ENCODE measurements around the gene SIKE1. TPM values are rescaled to one million over a fixed set of nuclear protein-coding genes. Genes with fewer than 3 reads are reported as not detected.
"Not testable (repeated sequence)": the region's sequence is repeated elsewhere in the genome, so short reads cannot be mapped to it uniquely, and the experiment has no call there.

SIKE1 gene
- total and polyA plus RNA-seq, 7 experiments from 2014 or later: 32.7 to 69.4 (median 50.7) TPM

DNA sequence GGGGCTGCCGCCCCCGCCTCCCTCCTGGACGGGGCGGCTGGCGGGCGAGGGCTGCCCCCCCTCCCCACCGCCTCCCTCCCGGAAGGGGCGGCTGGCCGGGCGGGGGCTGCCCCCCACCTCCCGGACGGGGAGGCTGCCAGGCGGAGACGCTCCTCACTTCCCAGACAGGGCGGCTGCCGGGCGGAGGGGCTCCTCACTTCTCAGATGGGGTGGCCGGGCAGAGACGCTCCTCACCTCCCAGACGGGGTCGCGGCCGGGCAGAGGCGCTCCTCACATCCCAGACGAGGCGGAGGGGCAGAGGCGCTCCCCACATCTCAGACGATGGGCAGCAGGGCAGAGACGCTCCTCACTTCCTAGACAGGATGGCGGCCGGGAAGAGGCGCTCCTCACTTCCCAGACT, 24.0 kb upstream of the SIKE1 start:
- H3K9me3 Mint-ChIP-seq; POLR2A ChIA-PET; H3K4me3 ChIP-seq (ENCODE audit: low read length); H3K27me3 ChIP-seq (ENCODE audit: control insufficient read depth in 2 of 2, insufficient read depth in 2 of 2, low read length in 2 of 2); ATAC-seq; H3K27ac Mint-ChIP-seq; intact Hi-C loops (cut with micrococcal nuclease); H3K36me3 ChIP-seq (ENCODE audit: control insufficient read depth in 2 of 3, insufficient read depth in 3 of 3, low read length in 3 of 3); DNase-seq; H3K36me3 Mint-ChIP-seq; H3K4me3 Mint-ChIP-seq; H3K27ac ChIP-seq (ENCODE audit: low read depth, low read length); H3K4me1 Mint-ChIP-seq; CTCF ChIA-PET; H3K4me1 ChIP-seq (ENCODE audit: control insufficient read depth in 2 of 2, insufficient read depth in 2 of 2, low read length in 2 of 2); H3K9me3 ChIP-seq (ENCODE audit: control insufficient read depth in 2 of 3, low read length in 3 of 3): not testable (repeated sequence)
- peaks cover 5 to 30% (median 20%) of the 10 kb centered on the region in 5 donors for H3K27me3 Mint-ChIP-seq

DNA sequence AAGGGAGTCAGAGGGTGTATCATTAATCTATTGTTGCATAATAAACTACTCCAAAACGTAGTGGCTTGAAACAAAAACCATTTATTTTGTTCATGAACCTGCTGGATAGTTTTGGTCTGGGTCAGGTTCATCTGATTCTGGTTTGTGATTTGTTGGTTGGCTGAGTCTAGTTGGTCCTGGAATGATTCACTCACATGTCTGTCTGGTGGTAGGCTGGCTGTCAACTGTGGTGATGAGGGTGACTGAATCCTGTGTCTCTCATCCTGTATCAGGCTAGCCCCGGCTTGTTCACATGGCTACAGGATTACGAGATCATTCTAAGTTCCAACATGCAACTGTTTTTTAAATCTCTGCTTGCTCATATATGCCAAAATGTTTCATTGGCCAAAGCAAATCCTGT, 22.5 kb upstream of the SIKE1 start:
- Histone ChIP-seq H3K36me3 (ENCODE audit: control insufficient read depth in 2 of 3, insufficient read depth in 3 of 3, low read length in 3 of 3) (no peaks in the 10 kb centered on the region), H3K4me3 (ENCODE audit: low read length) (no peak overlapping the region), H3K9me3 (ENCODE audit: control insufficient read depth in 2 of 3, low read length in 3 of 3) (no peaks in the 10 kb centered on the region), H3K27me3 (ENCODE audit: control insufficient read depth in 2 of 2, insufficient read depth in 2 of 2, low read length in 2 of 2) (no peaks in the 10 kb centered on the region), H3K4me1 (ENCODE audit: control insufficient read depth in 2 of 2, insufficient read depth in 2 of 2, low read length in 2 of 2) (no peaks in the 10 kb centered on the region), H3K27ac (ENCODE audit: low read depth, low read length) (no peak overlapping the region)
- peaks cover 0 to 7% (median 2%) of the 10 kb centered on the region in 11 donors for H3K9me3 Mint-ChIP-seq
- peaks cover 10 to 30% (median 20%) of the 10 kb centered on the region in 5 donors for H3K27me3 Mint-ChIP-seq
- DNase-seq (no peak), ATAC-seq (no peak)
- H3K4me3 Mint-ChIP-seq: no peak overlapping the region
- H3K36me3 Mint-ChIP-seq: no peaks in the 10 kb centered on the region
- no peak overlapping the region for H3K27ac Mint-ChIP-seq
- no peaks in the 10 kb centered on the region for H3K4me1 Mint-ChIP-seq
- intact Hi-C loops (cut with micrococcal nuclease): no loop called here
- CTCF ChIA-PET: no interaction called here
- POLR2A ChIA-PET: no interaction called here

DNA sequence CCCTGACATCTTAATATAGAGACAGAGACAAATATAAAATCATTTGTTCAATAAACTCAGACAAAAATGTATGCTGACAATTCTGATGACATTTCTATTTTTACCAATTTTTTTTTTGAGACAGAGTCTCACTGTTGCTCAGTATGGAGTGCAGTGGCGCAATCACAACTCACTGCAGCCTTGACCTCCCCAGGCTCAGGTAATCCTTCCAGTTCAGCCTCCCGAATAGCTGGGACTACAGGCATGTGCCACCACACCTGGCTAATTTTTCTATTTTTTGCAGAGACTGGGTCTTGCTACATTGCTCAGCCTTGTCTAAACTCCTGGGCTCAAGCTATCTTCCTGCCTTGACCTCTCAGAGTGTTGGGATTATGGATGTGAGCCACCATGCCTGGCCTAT, 13.6 kb upstream of the SIKE1 start:
- POLR2A ChIA-PET: no interaction called here

DNA sequence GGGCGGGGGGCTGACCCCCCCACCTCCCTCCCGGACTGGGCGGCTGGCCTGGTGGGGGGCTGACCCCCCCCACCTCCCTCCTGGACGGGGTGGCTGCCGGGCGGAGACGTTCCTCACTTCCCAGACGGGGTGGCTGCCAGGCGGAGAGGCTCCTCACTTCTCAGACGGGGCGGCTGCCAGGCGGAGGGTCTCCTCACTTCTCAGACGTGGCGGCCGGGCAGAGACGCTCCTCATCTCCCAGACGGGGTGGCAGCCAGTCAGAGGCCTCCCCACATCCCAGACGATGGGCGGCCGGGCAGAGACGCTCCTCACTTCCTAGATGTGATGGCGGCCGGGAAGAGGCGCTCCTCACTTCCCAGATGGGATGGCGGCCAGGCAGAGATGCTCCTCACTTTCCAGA, 10.1 kb upstream of the SIKE1 start:
- H3K36me3 ChIP-seq (ENCODE audit: control insufficient read depth in 2 of 3, insufficient read depth in 3 of 3, low read length in 3 of 3); H3K4me3 Mint-ChIP-seq; POLR2A ChIA-PET; CTCF ChIA-PET; DNase-seq; H3K27ac ChIP-seq (ENCODE audit: low read depth, low read length); H3K4me1 Mint-ChIP-seq; H3K9me3 ChIP-seq (ENCODE audit: control insufficient read depth in 2 of 3, low read length in 3 of 3); H3K27ac Mint-ChIP-seq; intact Hi-C loops (cut with micrococcal nuclease); H3K4me3 ChIP-seq (ENCODE audit: low read length); ATAC-seq; H3K27me3 ChIP-seq (ENCODE audit: control insufficient read depth in 2 of 2, insufficient read depth in 2 of 2, low read length in 2 of 2); H3K4me1 ChIP-seq (ENCODE audit: control insufficient read depth in 2 of 2, insufficient read depth in 2 of 2, low read length in 2 of 2): not testable (repeated sequence)
- H3K36me3 Mint-ChIP-seq: peaks cover 3 to 14% (median 6%) of the 10 kb centered on the region in 5 donors
- peaks cover 12 to 46% (median 32%) of the 10 kb centered on the region in 5 donors for H3K27me3 Mint-ChIP-seq
- H3K9me3 Mint-ChIP-seq: peaks cover 0 to 25% (median 17%) of the 10 kb centered on the region in 11 donors

More for the DNA sequence above, 13.6 kb upstream of the SIKE1 start:
- Mint-ChIP-seq H3K4me1 (peaks cover 0 to 1% (median 0%) of the 10 kb centered on the region in 7 donors), H3K4me3 (no peak overlapping the region), H3K27me3 (peaks cover 10 to 40% (median 37%) of the 10 kb centered on the region in 5 donors), H3K9me3 (peaks cover 0 to 3% (median 0%) of the 10 kb centered on the region in 11 donors), H3K36me3 (peaks cover 0 to 3% (median 0%) of the 10 kb centered on the region in 5 donors), H3K27ac (no peak overlapping the region)
- intact Hi-C loops (cut with micrococcal nuclease): no loop called here
- no peak overlapping the region for H3K4me3 ChIP-seq (ENCODE audit: low read length)
- no peaks in the 10 kb centered on the region for H3K27me3 ChIP-seq (ENCODE audit: control insufficient read depth in 2 of 2, insufficient read depth in 2 of 2, low read length in 2 of 2)
- CTCF ChIA-PET: no interaction called here
- H3K9me3 ChIP-seq (ENCODE audit: control insufficient read depth in 2 of 3, low read length in 3 of 3): no peaks in the 10 kb centered on the region
- no peaks in the 10 kb centered on the region for H3K4me1 ChIP-seq (ENCODE audit: control insufficient read depth in 2 of 2, insufficient read depth in 2 of 2, low read length in 2 of 2)
- H3K27ac ChIP-seq (ENCODE audit: low read depth, low read length): no peak overlapping the region
- no peak for DNase-seq
- H3K36me3 ChIP-seq (ENCODE audit: control insufficient read depth in 2 of 3, insufficient read depth in 3 of 3, low read length in 3 of 3): no peaks in the 10 kb centered on the region
- ATAC-seq: no peak

DNA sequence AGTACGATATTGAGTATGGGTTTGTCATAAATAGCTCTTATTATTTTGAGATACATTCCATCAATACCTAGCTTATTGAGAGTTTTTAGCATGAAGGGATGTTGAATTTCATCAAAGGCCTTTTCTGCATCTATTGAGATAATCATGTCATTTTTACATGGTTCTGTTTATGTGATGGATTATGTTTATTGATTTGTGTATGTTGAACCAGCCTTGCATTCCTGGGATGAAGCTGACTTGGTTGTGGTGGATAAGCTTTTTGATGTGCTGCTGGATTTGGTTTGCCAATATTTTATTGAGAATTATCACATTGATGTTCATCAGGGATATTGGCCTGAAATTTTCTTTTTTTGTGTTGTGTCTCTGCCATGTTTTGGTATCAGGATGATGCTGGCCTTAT, 6.0 kb upstream of the SIKE1 start:
- peaks cover 7 to 47% (median 18%) of the 10 kb centered on the region in 5 donors for H3K27me3 Mint-ChIP-seq
- CTCF ChIA-PET; H3K4me1 ChIP-seq (ENCODE audit: control insufficient read depth in 2 of 2, insufficient read depth in 2 of 2, low read length in 2 of 2); ATAC-seq; H3K27ac ChIP-seq (ENCODE audit: low read depth, low read length); H3K9me3 ChIP-seq (ENCODE audit: control insufficient read depth in 2 of 3, low read length in 3 of 3); H3K4me3 ChIP-seq (ENCODE audit: low read length); H3K4me3 Mint-ChIP-seq; H3K27me3 ChIP-seq (ENCODE audit: control insufficient read depth in 2 of 2, insufficient read depth in 2 of 2, low read length in 2 of 2); H3K4me1 Mint-ChIP-seq; DNase-seq; H3K36me3 ChIP-seq (ENCODE audit: control insufficient read depth in 2 of 3, insufficient read depth in 3 of 3, low read length in 3 of 3); H3K27ac Mint-ChIP-seq; intact Hi-C loops (cut with micrococcal nuclease); POLR2A ChIA-PET: not testable (repeated sequence)
- peaks cover 0 to 25% (median 17%) of the 10 kb centered on the region in 11 donors for H3K9me3 Mint-ChIP-seq
- H3K36me3 Mint-ChIP-seq: peaks cover 3 to 14% (median 6%) of the 10 kb centered on the region in 5 donors

DNA sequence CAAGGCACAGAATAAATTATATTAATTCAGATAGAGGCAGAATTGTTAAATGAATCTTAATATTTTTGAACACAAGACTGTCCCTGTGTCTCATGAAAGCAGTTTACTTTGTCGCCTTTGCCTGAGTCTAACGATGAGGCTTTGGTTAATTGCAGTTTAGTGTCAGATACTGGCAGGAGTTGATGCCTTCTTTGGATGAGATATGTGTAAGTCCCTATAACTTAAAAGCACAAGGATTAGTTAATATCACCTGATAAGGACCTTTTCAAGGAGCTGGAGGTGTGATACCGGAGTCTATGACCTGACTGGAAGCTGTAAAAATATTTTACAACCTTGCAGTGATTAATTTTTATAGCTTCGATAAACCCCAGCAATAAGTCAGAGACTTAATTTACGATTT, 2.0 kb upstream of the SIKE1 start:
- H3K27ac Mint-ChIP-seq: peak overlapping the region in 4 of 9 donors; percentile 38 to 100 (median 99)
- intact Hi-C loops (cut with micrococcal nuclease): loop anchor here in 1 of 2 donors (5.0 kb wide), 1 partner anchor 1825 kb away; the partner anchor contains the start of gene SLC16A1
- DNase-seq (no peak), ATAC-seq (no peak)
- ChIA-PET CTCF (no interaction called here), POLR2A (interaction anchor here (0.6 to 6.3 kb wide), 3 partner anchors 9 to 46 kb away, joined by 3 to 47 read pairs (median 3); partner anchors contain the start of gene CSDE1)
- peaks cover 19 to 37% (median 30%) of the 10 kb centered on the region in 7 donors for H3K4me1 Mint-ChIP-seq
- H3K4me1 ChIP-seq (ENCODE audit: control insufficient read depth in 2 of 2, insufficient read depth in 2 of 2, low read length in 2 of 2): peaks cover 0 to 8% of the 10 kb centered on the region in 2 donors
- no peak overlapping the region for H3K4me3 Mint-ChIP-seq
- peaks cover 0 to 17% (median 0%) of the 10 kb centered on the region in 3 experiments for H3K36me3 ChIP-seq (ENCODE audit: control insufficient read depth in 2 of 3, insufficient read depth in 3 of 3, low read length in 3 of 3)
- no peaks in the 10 kb centered on the region for H3K9me3 ChIP-seq (ENCODE audit: control insufficient read depth in 2 of 3, low read length in 3 of 3)
- H3K27me3 Mint-ChIP-seq: peaks cover 6 to 31% (median 8%) of the 10 kb centered on the region in 5 donors
- no peaks in the 10 kb centered on the region for H3K27me3 ChIP-seq (ENCODE audit: control insufficient read depth in 2 of 2, insufficient read depth in 2 of 2, low read length in 2 of 2)
- H3K4me3 ChIP-seq (ENCODE audit: low read length): no peak overlapping the region
- no peak overlapping the region for H3K27ac ChIP-seq (ENCODE audit: low read depth, low read length)
- H3K9me3 Mint-ChIP-seq: peaks cover 0 to 17% (median 14%) of the 10 kb centered on the region in 11 donors
- peaks cover 11 to 25% (median 14%) of the 10 kb centered on the region in 5 donors for H3K36me3 Mint-ChIP-seq

DNA sequence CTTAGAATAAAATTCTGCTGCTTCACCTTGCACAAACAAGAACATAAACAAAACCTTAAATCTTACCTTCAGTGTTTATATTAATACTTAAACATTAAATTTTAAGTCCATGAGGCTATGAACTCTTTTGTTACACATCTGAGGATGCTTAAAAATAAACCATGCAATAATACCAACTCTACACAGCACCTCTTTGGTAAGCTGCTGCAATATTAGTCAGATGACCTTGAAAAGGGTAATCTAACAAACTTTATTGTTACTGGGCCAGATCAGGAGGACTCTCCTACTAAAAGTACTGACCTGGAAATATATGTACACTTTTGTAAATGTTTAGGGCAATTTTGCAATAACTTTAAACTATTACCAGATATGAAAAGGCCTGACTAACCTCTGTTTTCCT, 763 bp downstream of the SIKE1 start:
- Histone ChIP-seq H3K9me3 (ENCODE audit: control insufficient read depth in 2 of 3, low read length in 3 of 3) (no peaks in the 10 kb centered on the region), H3K27ac (ENCODE audit: low read depth, low read length) (peak overlapping the region; percentile 87), H3K27me3 (ENCODE audit: control insufficient read depth in 2 of 2, insufficient read depth in 2 of 2, low read length in 2 of 2) (no peaks in the 10 kb centered on the region), H3K4me1 (ENCODE audit: control insufficient read depth in 2 of 2, insufficient read depth in 2 of 2, low read length in 2 of 2) (peaks cover 0 to 8% of the 10 kb centered on the region in 2 donors), H3K4me3 (ENCODE audit: low read length) (peak overlapping the region; percentile 78), H3K36me3 (ENCODE audit: control insufficient read depth in 2 of 3, insufficient read depth in 3 of 3, low read length in 3 of 3) (peaks cover 0 to 34% (median 3%) of the 10 kb centered on the region in 3 experiments)
- Mint-ChIP-seq H3K27me3 (peaks cover 0 to 10% (median 0%) of the 10 kb centered on the region in 5 donors), H3K4me3 (peak overlapping the region; percentile 98 to 100 (median 100)), H3K4me1 (peaks cover 19 to 40% (median 30%) of the 10 kb centered on the region in 7 donors), H3K27ac (peak overlapping the region; percentile 96 to 100 (median 99)), H3K9me3 (peaks cover 0 to 2% (median 0%) of the 10 kb centered on the region in 11 donors), H3K36me3 (peaks cover 3 to 26% (median 21%) of the 10 kb centered on the region in 5 donors)
- ChIA-PET POLR2A (interaction anchor here (1.2 to 6.3 kb wide), 4 partner anchors 9 to 63 kb away, joined by 4 to 47 read pairs (median 12); partner anchors contain the start of genes CSDE1 and NRAS), CTCF (no interaction called here)
- no peak for ATAC-seq
- intact Hi-C loops (cut with micrococcal nuclease): loop anchor here (1.0 to 5.0 kb wide), 12 partner anchors 22 to 1822 kb away; partner anchors contain the start of genes BCAS2 (in 2 of the 2), CSDE1 (in 2 of the 2), NRAS (in 2 of the 2) and TRIM33 (in 2 of the 2)
- DNase-seq: no peak
